ENCODE results near the gene ABI2.
"Not testable (repeated sequence)": the region's sequence is repeated elsewhere in the genome, so short reads cannot be mapped to it uniquely, and the experiment has no call there.

- TF ChIP-seq, protein P1, sequence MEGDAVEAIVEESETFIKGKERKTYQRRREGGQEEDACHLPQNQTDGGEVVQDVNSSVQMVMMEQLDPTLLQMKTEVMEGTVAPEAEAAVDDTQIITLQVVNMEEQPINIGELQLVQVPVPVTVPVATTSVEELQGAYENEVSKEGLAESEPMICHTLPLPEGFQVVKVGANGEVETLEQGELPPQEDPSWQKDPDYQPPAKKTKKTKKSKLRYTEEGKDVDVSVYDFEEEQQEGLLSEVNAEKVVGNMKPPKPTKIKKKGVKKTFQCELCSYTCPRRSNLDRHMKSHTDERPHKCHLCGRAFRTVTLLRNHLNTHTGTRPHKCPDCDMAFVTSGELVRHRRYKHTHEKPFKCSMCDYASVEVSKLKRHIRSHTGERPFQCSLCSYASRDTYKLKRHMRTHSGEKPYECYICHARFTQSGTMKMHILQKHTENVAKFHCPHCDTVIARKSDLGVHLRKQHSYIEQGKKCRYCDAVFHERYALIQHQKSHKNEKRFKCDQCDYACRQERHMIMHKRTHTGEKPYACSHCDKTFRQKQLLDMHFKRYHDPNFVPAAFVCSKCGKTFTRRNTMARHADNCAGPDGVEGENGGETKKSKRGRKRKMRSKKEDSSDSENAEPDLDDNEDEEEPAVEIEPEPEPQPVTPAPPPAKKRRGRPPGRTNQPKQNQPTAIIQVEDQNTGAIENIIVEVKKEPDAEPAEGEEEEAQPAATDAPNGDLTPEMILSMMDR (IDR thresholded peaks at IDR 0.05): not testable (repeated sequence)
- not testable (repeated sequence) for TF ChIP-seq POLR2A (IDR thresholded peaks at IDR 0.05)
Measured at GRCh38 chr2:203372706-203373105, 44.5 kb downstream of the ABI2 start.
